Measurements from ENCODE around the gene ATAD3A.

The ATAD3A gene

DNA sequence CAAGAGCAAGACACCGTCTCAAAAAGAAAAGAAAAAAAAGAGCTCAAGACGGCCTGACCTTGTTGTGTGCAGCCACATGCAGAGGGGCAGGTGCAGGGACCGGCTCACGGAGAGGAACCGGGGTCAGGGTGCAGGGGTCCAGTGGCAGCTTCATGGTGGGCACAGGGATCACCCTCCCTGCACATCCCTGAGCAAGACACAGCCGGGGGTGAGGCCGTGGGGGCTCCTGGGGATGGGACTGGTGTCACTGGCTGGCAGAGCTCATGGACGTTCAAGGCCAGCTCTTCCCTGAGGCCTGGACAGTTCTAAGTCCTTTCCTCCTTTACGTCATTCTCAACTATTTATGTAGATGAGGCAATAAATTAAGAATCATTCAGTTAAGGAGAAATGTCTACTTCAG lies 35.0 kb downstream of the ATAD3A start:
- TF ChIP-seq CTCF (IDR thresholded peaks at IDR 0.05; ENCODE audit: insufficient read depth, missing control alignments): no peak
- FAIRE-seq (no peak), DNase-seq (ENCODE audit: insufficient read length, low spot score) (no peak)

DNA sequence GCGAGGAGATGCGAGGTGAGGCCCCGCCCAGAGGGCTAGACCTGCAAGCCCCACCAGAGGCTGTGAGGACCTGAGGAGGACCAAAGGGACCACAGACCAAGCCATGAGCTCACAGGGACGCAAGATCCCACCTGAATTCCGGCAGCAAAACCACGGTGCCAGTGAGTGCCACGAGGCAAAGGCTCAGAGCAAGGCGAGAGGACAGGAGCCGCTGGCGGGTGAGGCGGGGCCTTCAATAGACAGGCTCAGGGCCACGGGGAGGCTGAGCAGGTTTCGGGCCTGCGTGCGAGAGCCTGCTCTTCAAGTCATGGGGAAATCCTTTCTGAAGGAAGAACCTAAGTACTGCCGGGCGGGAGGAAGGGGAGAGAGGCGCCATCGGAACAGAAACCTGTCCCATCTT lies 35.5 kb downstream of the ATAD3A start:
- no peak for FAIRE-seq
- no peak for TF ChIP-seq CTCF (IDR thresholded peaks at IDR 0.05; ENCODE audit: insufficient read depth, missing control alignments)
- DNase-seq (ENCODE audit: insufficient read length, low spot score): no peak

DNA sequence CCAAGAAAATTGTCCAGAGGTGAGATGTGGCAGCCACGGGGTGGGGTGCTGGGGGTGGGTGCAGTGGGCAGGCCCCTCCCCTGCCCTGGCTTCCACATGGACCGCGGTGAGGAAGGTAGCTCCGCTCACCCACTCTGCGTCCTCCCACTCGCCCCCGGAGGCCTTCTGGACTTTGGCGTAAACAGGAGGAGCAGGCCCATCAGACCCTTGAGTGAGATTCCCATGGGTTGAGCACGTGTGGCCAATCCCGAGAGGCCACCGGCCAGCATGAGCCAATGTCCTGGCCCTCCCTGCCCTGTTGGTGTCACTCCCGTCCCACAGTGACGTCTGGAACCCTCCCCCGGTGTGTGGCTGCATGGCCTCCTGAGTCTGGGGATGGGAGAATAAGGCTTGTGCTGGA lies 36.6 kb downstream of the ATAD3A start:
- no peak for TF ChIP-seq CTCF (IDR thresholded peaks at IDR 0.05; ENCODE audit: insufficient read depth, missing control alignments)
- FAIRE-seq (no peak), DNase-seq (ENCODE audit: insufficient read length, low spot score) (no peak)

- no peak for TF ChIP-seq CTCF (IDR thresholded peaks at IDR 0.05; ENCODE audit: insufficient read depth, missing control alignments)
- DNase-seq (ENCODE audit: insufficient read length, low spot score) (no peak), FAIRE-seq (no peak)
Observed at GRCh38 chr1:1550087-1550486, 38.1 kb downstream of the ATAD3A start.

DNA sequence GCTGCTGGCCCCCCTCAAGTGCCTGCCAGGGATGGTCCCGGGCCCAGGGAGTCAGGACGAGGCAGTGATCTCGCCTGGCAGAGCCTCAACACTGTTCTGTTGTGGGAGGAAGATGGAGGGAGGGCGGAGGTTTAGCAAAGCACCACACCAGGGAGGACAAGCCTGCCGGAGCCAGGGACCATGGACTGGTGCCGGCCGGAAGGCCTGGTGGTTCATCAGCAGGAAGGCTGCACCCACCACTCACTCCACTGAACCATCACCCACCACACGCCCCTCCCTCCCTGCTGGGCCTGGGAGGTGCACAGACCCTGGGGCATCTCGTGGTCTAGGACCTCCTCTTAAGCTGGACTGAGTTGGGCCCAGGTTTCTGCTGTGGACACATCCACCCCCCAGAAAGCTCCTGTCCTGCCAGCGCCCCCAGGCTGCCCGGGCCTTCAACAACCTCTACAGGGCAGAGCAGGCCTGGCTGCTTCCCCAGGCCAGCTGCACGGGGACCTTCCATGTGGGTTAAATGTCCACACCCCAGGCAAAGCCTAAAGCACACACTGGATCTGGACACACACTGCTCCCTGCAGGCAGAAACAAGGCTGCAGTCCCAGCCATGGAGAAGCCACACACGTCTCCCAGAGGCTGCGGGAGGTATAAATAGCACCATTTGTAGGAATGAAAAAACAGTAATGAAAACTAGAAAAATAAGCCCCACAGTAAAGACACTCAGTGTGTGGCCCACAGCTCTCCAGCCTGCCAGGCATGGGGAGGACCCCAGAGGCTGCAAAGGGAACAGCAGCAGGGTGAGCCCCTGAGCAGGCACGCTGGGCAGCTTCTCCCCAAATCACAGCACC lies 38.9 kb downstream of the ATAD3A start:
- DNase-seq (ENCODE audit: insufficient read length, low spot score) (no peak), FAIRE-seq (no peak)
- no peak for TF ChIP-seq CTCF (IDR thresholded peaks at IDR 0.05; ENCODE audit: insufficient read depth, missing control alignments)

DNA sequence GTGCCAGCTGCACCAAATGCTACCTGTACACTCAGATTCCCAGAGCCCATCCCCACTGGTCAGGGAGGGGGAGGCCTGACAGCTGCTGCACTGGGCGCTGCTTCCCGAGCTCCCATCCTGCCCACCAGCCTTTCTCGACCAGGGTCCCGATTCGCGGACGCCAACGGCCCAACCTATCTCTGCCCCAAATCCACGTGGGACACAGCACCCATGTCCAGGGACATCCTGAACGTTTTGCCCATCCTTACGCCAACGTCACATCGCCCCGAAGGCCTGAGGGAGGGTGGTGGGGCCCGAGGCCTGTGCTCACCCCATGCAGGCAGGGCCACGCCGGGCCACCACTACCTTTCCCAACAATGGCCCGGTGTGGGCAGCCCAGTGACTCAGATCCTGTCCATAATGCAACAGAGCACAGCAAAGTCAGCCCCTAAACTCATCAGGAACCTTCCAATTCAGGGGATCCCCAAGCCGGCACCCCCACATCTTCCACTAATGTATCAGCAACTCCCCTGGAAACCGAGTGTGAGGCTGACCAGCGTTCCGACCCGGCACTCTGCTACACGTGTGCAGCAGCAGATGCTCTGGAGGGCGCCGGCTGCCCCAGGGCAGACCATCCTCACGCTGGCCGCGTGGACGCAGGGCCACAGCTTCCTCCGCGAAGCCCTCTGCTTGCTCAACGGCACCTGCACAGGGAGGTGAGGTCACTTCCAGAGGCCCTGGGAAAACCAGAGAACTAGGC lies 39.7 kb downstream of the ATAD3A start:
- TF ChIP-seq CTCF (IDR thresholded peaks at IDR 0.05; ENCODE audit: insufficient read depth, missing control alignments): no peak
- no peak for FAIRE-seq
- DNase-seq (ENCODE audit: insufficient read length, low spot score): no peak

DNA sequence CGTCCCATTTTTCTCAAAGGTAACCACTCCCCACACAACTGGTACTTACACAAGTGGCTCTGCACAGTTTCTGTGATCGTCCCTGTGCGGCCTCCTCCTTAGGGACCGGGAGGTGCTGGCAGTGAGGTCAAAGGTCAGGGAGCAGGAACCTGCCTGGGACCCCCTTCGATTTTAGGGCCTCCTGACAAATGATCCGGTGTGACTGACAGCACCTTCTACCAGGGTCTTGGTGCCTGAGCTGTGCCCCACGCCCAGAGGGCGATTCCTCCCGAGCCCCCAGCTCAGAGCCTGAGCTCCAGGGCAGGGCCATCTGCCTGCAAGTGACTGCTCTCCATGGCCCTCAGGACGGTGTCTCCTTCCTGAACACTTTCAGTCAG lies 40.3 kb downstream of the ATAD3A start:
- no peak for TF ChIP-seq CTCF (IDR thresholded peaks at IDR 0.05; ENCODE audit: insufficient read depth, missing control alignments)
- DNase-seq (ENCODE audit: insufficient read length, low spot score) (no peak), FAIRE-seq (no peak)

Measured in D721Med (cell line).